SU-DHL-6 (cell line): ENCODE results near the gene GALNT9.

Experiments used
- H2AFZ ChIP-seq: fragments of 200-600 bp; sonication (generic); 2 replicates; pipeline ENCODE4 v1.6.1; 2014; ENCODE audit warnings: low read depth, mild to moderate bottlenecking, moderate library complexity, mixed read lengths, antibody characterized with exemption, low read length; ENCODE audit not compliant: severe bottlenecking
- H3F3A ChIP-seq: fragments of 200-600 bp; shearing (Covaris generic); 2 replicates; pipeline ENCODE4 v1.6.0; 2016; ENCODE audit warnings: antibody characterized with exemption, mild to moderate bottlenecking; ENCODE audit not compliant: insufficient read depth
- H3K27ac ChIP-seq: fragments of 200-600 bp; sonication (generic); 2 replicates; pipeline ENCODE4 v1.5.1; 2016; ENCODE audit warnings: low read depth, mild to moderate bottlenecking, low read length, moderate library complexity, mixed read lengths
- H3K27me3 ChIP-seq: fragments of 200-600 bp; sonication (generic), shearing (Covaris generic); 2 replicates; pipeline ENCODE4 v1.6.0; 2014; ENCODE audit warnings: mild to moderate bottlenecking, low read length
- H3K36me3 ChIP-seq: fragments of 200-600 bp; sonication (generic); 2 replicates; pipeline ENCODE4 v1.6.1; 2014; ENCODE audit warnings: mild to moderate bottlenecking, low read length, mixed read lengths
- H3K4me2 ChIP-seq: fragments of 300-600, 200-600 bp; shearing (Covaris generic), sonication (generic); 2 replicates; pipeline ENCODE4 v1.6.0; 2014; ENCODE audit warnings: low read length, low read depth, mild to moderate bottlenecking; ENCODE audit not compliant: poor library complexity, severe bottlenecking
- H3K4me3 ChIP-seq: fragments of 200-600 bp; sonication (generic); 2 replicates; pipeline ENCODE4 v1.5.1; 2014; ENCODE audit warnings: antibody characterized with exemption, low read length, mild to moderate bottlenecking, mixed read lengths; ENCODE audit not compliant: insufficient read depth, poor library complexity, severe bottlenecking
- H3K79me2 ChIP-seq: fragments of 200-600 bp; sonication (generic); 2 replicates; pipeline ENCODE4 v1.6.1; 2014; ENCODE audit warnings: mild to moderate bottlenecking, low read length, moderate library complexity; ENCODE audit not compliant: insufficient read depth
- H3K9ac ChIP-seq: fragments of 200-600 bp; sonication (generic); 2 replicates; pipeline ENCODE4 v1.7.0; 2014; ENCODE audit warnings: mild to moderate bottlenecking, low read length
- H3K9me2 ChIP-seq: fragments of 200-600 bp; sonication (generic); replicated peaks from 2 replicates; pipeline ENCODE4 v1.6.1; 2014; ENCODE audit warnings: low read length; ENCODE audit not compliant: insufficient read depth
- H3K9me3 ChIP-seq: fragments of 200-600 bp; sonication (generic); 2 replicates; pipeline ENCODE4 v1.6.1; 2014; ENCODE audit warnings: low read length, mixed read lengths; ENCODE audit not compliant: insufficient read depth
- H4K20me1 ChIP-seq: fragments of 200-600 bp; sonication (generic); 2 replicates; pipeline ENCODE4 v1.6.1; 2014; ENCODE audit warnings: low read depth, mild to moderate bottlenecking, antibody characterized with exemption, low read length, moderate library complexity, mixed read lengths
- CTCF ChIP-seq: fragments of 200-600 bp; sonication (generic); IDR thresholded peaks from one replicate; pipeline ENCODE4 v1.5.1; 2017; ENCODE audit warnings: antibody characterized with exemption, mild to moderate bottlenecking, low read length, moderate library complexity; ENCODE audit not compliant: insufficient read depth, poor library complexity, severe bottlenecking
- EZH2phosphoT487 ChIP-seq: fragments of 200-600 bp; sonication (generic), shearing (Covaris generic); conservative IDR thresholded peaks from 2 replicates; pipeline ENCODE4 v1.6.1; 2018; ENCODE audit warnings: mild to moderate bottlenecking, antibody characterized with exemption, low read length, moderate library complexity, mixed read lengths

The GALNT9 gene

GRCh38 chr12:132338311-132338710 lies 8.9 kb upstream of the GALNT9 start:
- H3K9ac ChIP-seq: no peak overlapping the region
- H3K9me2 ChIP-seq: no peaks in the 10 kb centered on the region
- no peaks in the 10 kb centered on the region for H3K9me3 ChIP-seq
- H3K4me2 ChIP-seq: no peak overlapping the region
- TF ChIP-seq EZH2phosphoT487 (no peak), CTCF (no peak)
- H3K4me3 ChIP-seq: no peak overlapping the region
- no peaks in the 10 kb centered on the region for H3F3A ChIP-seq
- H3K79me2 ChIP-seq: no peaks in the 10 kb centered on the region
- no peaks in the 10 kb centered on the region for H3K27me3 ChIP-seq
- H4K20me1 ChIP-seq: no peaks in the 10 kb centered on the region
- no peak overlapping the region for H2AFZ ChIP-seq
- no peak overlapping the region for H3K27ac ChIP-seq
- H3K36me3 ChIP-seq: no peaks in the 10 kb centered on the region

- no peaks in the 10 kb centered on the region for H3F3A ChIP-seq
- no peak overlapping the region for H3K4me3 ChIP-seq
- no peaks in the 10 kb centered on the region for H3K79me2 ChIP-seq
- H3K36me3 ChIP-seq: no peaks in the 10 kb centered on the region
- no peaks in the 10 kb centered on the region for H3K9me3 ChIP-seq
- TF ChIP-seq EZH2phosphoT487: no peak
- TF ChIP-seq CTCF: no peak
- H2AFZ ChIP-seq: no peak overlapping the region
- H3K9me2 ChIP-seq: no peaks in the 10 kb centered on the region
- no peak overlapping the region for H3K4me2 ChIP-seq
- H3K27ac ChIP-seq: no peak overlapping the region
- H3K27me3 ChIP-seq: no peaks in the 10 kb centered on the region
- no peak overlapping the region for H3K9ac ChIP-seq
- H4K20me1 ChIP-seq: no peaks in the 10 kb centered on the region
Observed at GRCh38 chr12:132337557-132337956, 8.2 kb upstream of the GALNT9 start.

- H3K79me2 ChIP-seq: no peaks in the 10 kb centered on the region
- H3K4me2 ChIP-seq: no peak overlapping the region
- H3K27me3 ChIP-seq: no peaks in the 10 kb centered on the region
- H3K4me3 ChIP-seq: no peak overlapping the region
- no peak overlapping the region for H3K27ac ChIP-seq
- H3K9ac ChIP-seq: no peak overlapping the region
- H3F3A ChIP-seq: no peaks in the 10 kb centered on the region
- no peaks in the 10 kb centered on the region for H3K9me3 ChIP-seq
- H3K9me2 ChIP-seq: no peaks in the 10 kb centered on the region
- H2AFZ ChIP-seq: no peak overlapping the region
- no peaks in the 10 kb centered on the region for H4K20me1 ChIP-seq
- no peak for TF ChIP-seq CTCF
- no peak for TF ChIP-seq EZH2phosphoT487
- no peaks in the 10 kb centered on the region for H3K36me3 ChIP-seq
Observed at GRCh38 chr12:132336451-132337413, 7.3 kb upstream of the GALNT9 start.
